GM12872 (cell line): ENCODE data around the gene LMNB1.

Experiments
- CTCF ChIP-seq: IDR thresholded peaks from 3 replicates; pipeline ENCODE4 v1.5.1; 2011; ENCODE audit warnings: low read depth, mild to moderate bottlenecking, low read length, moderate library complexity; ENCODE audit not compliant: insufficient read depth

LMNB1 gene

GRCh38 chr5:126872561-126873354 lies 95.8 kb downstream of the LMNB1 start:
- no peak for TF ChIP-seq CTCF

- no peak for TF ChIP-seq CTCF
These were observed 98.4 kb downstream of the LMNB1 start for GRCh38 chr5:126875303-126875785.

- TF ChIP-seq CTCF: no peak
These were observed 100.7 kb downstream of the LMNB1 start for GRCh38 chr5:126877602-126878001.

GRCh38 chr5:126878085-126878484 lies 101.1 kb downstream of the LMNB1 start:
- TF ChIP-seq CTCF: no peak

GRCh38 chr5:126878634-126879033 lies 101.7 kb downstream of the LMNB1 start:
- TF ChIP-seq CTCF: no peak

- no peak for TF ChIP-seq CTCF
These were observed 105.1 kb downstream of the LMNB1 start for GRCh38 chr5:126881821-126882600.

GRCh38 chr5:126883564-126884245 lies 106.8 kb downstream of the LMNB1 start:
- no peak for TF ChIP-seq CTCF
